B cell (primary cell): ENCODE measurements around the gene ADGRE2. TPM values are rescaled to one million over a fixed set of nuclear protein-coding genes. Genes with fewer than 3 reads are reported as not detected.
"Not testable (repeated sequence)": the region's sequence is repeated elsewhere in the genome, so short reads cannot be mapped to it uniquely, and the experiment has no call there.

Experiments used
- ATAC-seq: fragments of 200-7000 bp; cut with Tn5 transposase; one replicate; pipeline ENCODE4 v1.10.0; 2021; ENCODE audit warnings: low read depth, mild to moderate bottlenecking, moderate number of reproducible peaks, moderate library complexity
- CTCF ChIA-PET: fragments of 350-600 bp; sonication (Branson Sonifier 250); formaldehyde crosslinking; loops from one replicate; lab custom pipeline; 2021; ENCODE audit warnings: antibody characterized with exemption, inconsistent platforms; lab: Charles Lee
- POLR2A ChIA-PET: fragments of 350-600 bp; sonication (Branson Sonifier 250); formaldehyde crosslinking; loops from one replicate; lab custom pipeline; 2021; ENCODE audit warnings: antibody characterized with exemption; lab: Charles Lee
- DNase-seq: peaks from one replicate; pipeline ENCODE4 v3.0.0; 2013
- H2AFZ ChIP-seq: 2 replicates; pipeline ENCODE4 v1.6.1; 2012; ENCODE audit warnings: mild to moderate bottlenecking, low read depth, low read length; ENCODE audit not compliant: insufficient read depth, poor library complexity, severe bottlenecking
- H3K27ac ChIP-seq, 2 donors: 1 replicate in 1 of 2; 2 replicates in 1 of 2; pipeline ENCODE4 v1.5.1; 2012 to 2013; ENCODE audit warnings: low read length in 2 of 2, mild to moderate bottlenecking in 2 of 2, moderate library complexity in 1 of 2
- H3K27me3 ChIP-seq, 4 experiments: fragments of 200-600 bp in 1 of 4; sonication (generic) in 1 of 4; replicated peaks in 1 of 4; 1 replicate in 2 of 4; 2 replicates in 2 of 4; pipeline versions ENCODE4 v1.6.1 to v1.7.0; 2013 to 2016; ENCODE audit warnings: low read length in 3 of 4, mild to moderate bottlenecking in 2 of 4, mixed read lengths in 1 of 4, moderate library complexity in 1 of 4; ENCODE audit not compliant: insufficient read depth in 4 of 4, control insufficient read depth in 3 of 4; ENCODE audit errors: control extremely low read depth in 1 of 4
- H3K36me3 ChIP-seq, 2 experiments: replicated peaks in 1 of 2; 1 replicate in 1 of 2; 2 replicates in 1 of 2; pipeline versions ENCODE4 v1.6.1 to v1.7.1; 2013; ENCODE audit warnings: low read length in 1 of 2; ENCODE audit not compliant: insufficient read depth in 2 of 2, control insufficient read depth in 1 of 2; ENCODE audit errors: control extremely low read depth in 1 of 2, extremely low read depth in 1 of 2
- H3K4me1 ChIP-seq, 2 donors: fragments of 200-600 bp in 1 of 2; sonication (generic) in 1 of 2; 1 replicate in 1 of 2; 2 replicates in 1 of 2; pipeline versions ENCODE4 v1.5.1 to v1.6.1; 2013 to 2017; ENCODE audit warnings: low read length in 2 of 2; ENCODE audit not compliant: control insufficient read depth in 2 of 2, insufficient read depth in 2 of 2
- H3K4me2 ChIP-seq: replicated peaks from 2 replicates; pipeline ENCODE3; 2012; ENCODE audit warnings: mild to moderate bottlenecking, low read depth, low read length; ENCODE audit not compliant: poor library complexity, severe bottlenecking
- H3K4me3 ChIP-seq, 5 experiments: fragments of 200-600 bp in 1 of 5; sonication (generic) in 1 of 5; 1 replicate in 3 of 5; 2 replicates in 2 of 5; pipeline versions ENCODE4 v1.5.1 to v1.7.0; 2011 to 2016; ENCODE audit warnings: low read length in 4 of 5, mild to moderate bottlenecking in 4 of 5, low read depth in 2 of 5, control low read depth in 1 of 5, moderate library complexity in 1 of 5; ENCODE audit not compliant: insufficient read depth in 1 of 5; ENCODE audit errors: control extremely low read depth in 1 of 5, extremely low read depth in 1 of 5
- H3K79me2 ChIP-seq: fragments of 200-600 bp; sonication (generic); one replicate; pipeline ENCODE4 v1.6.0; 2016; ENCODE audit warnings: low read length; ENCODE audit not compliant: control insufficient read depth, insufficient read depth
- H3K9ac ChIP-seq: fragments of 200-600 bp; sonication (generic); 2 replicates; pipeline ENCODE4 v1.6.1; 2017; ENCODE audit warnings: mild to moderate bottlenecking, low read length, moderate library complexity
- H3K9me3 ChIP-seq, 3 donors: one replicate each; pipeline versions ENCODE4 v1.6.1 to v1.7.1; 2013; ENCODE audit warnings: low read length in 2 of 3; ENCODE audit not compliant: control insufficient read depth in 2 of 3, insufficient read depth in 1 of 3; ENCODE audit errors: control extremely low read depth in 1 of 3
- H4K20me1 ChIP-seq: 2 replicates; pipeline ENCODE4 v1.6.0; 2012; ENCODE audit warnings: mild to moderate bottlenecking, low read length; ENCODE audit not compliant: insufficient read depth, control insufficient read depth, poor library complexity, severe bottlenecking
- H3K27ac Mint-ChIP-seq: one replicate; pipeline ENCODE4 v1.8.0; 2021; ENCODE audit warnings: mixed read lengths
- H3K27me3 Mint-ChIP-seq: one replicate; pipeline ENCODE4 v1.8.0; 2021; ENCODE audit warnings: mixed read lengths
- H3K4me1 Mint-ChIP-seq: one replicate; pipeline ENCODE4 v1.8.0; 2021; ENCODE audit warnings: mixed read lengths
- H3K4me3 Mint-ChIP-seq: one replicate; pipeline ENCODE4 v1.8.0; 2021; ENCODE audit warnings: mixed read lengths
- H3K9me3 Mint-ChIP-seq: one replicate; pipeline ENCODE4 v1.8.0; 2022; ENCODE audit warnings: mixed read lengths; ENCODE audit not compliant: insufficient read depth
- WGBS: methylation state at CpG from one replicate; pipeline ENCODE4 v1.1.5; 2013; ENCODE audit warnings: missing lambda C conversion rate; ENCODE audit not compliant: insufficient coverage; 5-methylcytosine and 5-hydroxymethylcytosine counted together
- intact Hi-C: fragments of 100-400 bp; cut with micrococcal nuclease; formaldehyde crosslinking; loops from one replicate; pipeline ENCODE4 v1.10.0; 2022
- polyA plus RNA-seq: library from polyadenylated mRNA; depleted of rRNA; stranded (reverse); fragments of >200 nt; gene quantifications from 2 replicates; pipeline ENCODE4 v1.2.3, GENCODE V29; 2012
- total RNA-seq, 2 donors: library from RNA; stranded (reverse); fragments of 120-200 nt in 1 of 2; gene quantifications; 1 replicate in 1 of 2; 2 replicates in 1 of 2; pipeline versions ENCODE4 v1.2.3 to v1.2.4, GENCODE V29; 2013 to 2022
- TF ChIP-seq, protein P1 (sequence below): fragments of 200-600 bp; IDR thresholded peaks from one replicate; pipeline ENCODE4 v1.8.0; 2022; ENCODE audit warnings: antibody characterized with exemption, mild to moderate bottlenecking

The ADGRE2 gene
- total and polyA plus RNA-seq, 2 donors (not counting 1 experiment from before 2014, with no cell fraction given), result 0.52 to 0.89 TPM

- H3K27me3 ChIP-seq, H3K27ac ChIP-seq, H4K20me1 ChIP-seq, POLR2A ChIA-PET, H3K9me3 Mint-ChIP-seq, H2AFZ ChIP-seq, H3K79me2 ChIP-seq, H3K27me3 Mint-ChIP-seq, H3K9ac ChIP-seq, H3K36me3 ChIP-seq, intact Hi-C loops, H3K4me3 Mint-ChIP-seq, CTCF ChIA-PET, DNase-seq, H3K4me2 ChIP-seq, H3K4me3 ChIP-seq, H3K27ac Mint-ChIP-seq: not testable (repeated sequence)
- H3K4me1 Mint-ChIP-seq, result peaks cover 37% of the 10 kb centered on the region
- Histone ChIP-seq H3K4me1 (peaks cover 20 to 42% of the 10 kb centered on the region in 2 donors), H3K9me3 (peaks cover 0 to 14% (median 0%) of the 10 kb centered on the region in 3 donors)
- ATAC-seq, result peak; percentile 20
- WGBS, result 44% methylated on average over 3 of the region's 8 CpGs
These were observed 5.1 kb upstream of the ADGRE2 start for GRCh38 chr19:14783410-14783998.

DNA sequence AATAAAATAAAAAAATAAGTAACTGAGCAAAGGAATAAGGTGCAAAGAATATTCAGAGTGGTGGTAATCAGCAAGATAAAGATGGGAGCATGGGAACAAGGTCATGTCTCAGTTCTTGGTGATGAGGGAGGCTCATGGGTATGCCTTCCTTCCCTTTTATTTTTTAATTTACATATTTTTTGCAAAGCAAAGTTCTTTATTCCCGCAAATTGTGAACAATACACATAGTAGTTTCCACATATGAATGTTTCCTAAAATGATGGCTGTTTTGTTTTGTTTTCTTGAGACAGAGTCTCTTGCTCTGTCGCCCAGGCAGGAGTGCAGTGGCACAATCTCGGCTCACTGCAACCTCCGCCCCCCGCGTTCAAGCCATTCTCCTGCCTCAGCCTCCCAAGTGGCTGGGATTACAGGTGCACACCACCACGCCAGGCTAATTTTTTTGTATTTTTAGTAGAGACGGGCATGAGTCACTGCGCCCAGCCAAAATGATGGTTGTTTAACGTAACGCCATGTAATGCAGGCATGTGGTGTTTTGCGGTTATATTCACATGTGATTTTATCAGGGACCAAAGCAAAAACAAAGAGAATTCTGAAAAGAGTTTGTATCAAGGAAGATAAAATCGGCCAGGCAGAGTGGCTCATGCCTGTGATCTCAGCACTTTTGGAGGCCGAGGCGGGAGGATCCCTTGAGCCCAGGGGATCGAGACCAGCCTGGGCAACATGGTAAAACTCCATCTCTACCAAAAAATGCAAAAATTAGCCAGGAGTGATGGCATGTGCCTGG lies 4.5 kb upstream of the ADGRE2 start:
- peaks cover 7% of the 10 kb centered on the region for H3K27me3 Mint-ChIP-seq

GRCh38 chr19:14781713-14782536 lies 3.6 kb upstream of the ADGRE2 start:
- H3K79me2 ChIP-seq, H3K27me3 ChIP-seq, POLR2A ChIA-PET, H2AFZ ChIP-seq, H4K20me1 ChIP-seq, H3K9me3 ChIP-seq, H3K27me3 Mint-ChIP-seq, ATAC-seq, CTCF ChIA-PET, H3K4me3 Mint-ChIP-seq, H3K9me3 Mint-ChIP-seq, H3K27ac ChIP-seq, H3K36me3 ChIP-seq, H3K9ac ChIP-seq, H3K27ac Mint-ChIP-seq, intact Hi-C loops, DNase-seq, H3K4me3 ChIP-seq, H3K4me2 ChIP-seq: not testable (repeated sequence)
- H3K4me1 ChIP-seq, result peaks cover 22 to 40% of the 10 kb centered on the region in 2 donors
- peaks cover 39% of the 10 kb centered on the region for H3K4me1 Mint-ChIP-seq
- WGBS, result 100% methylated on average over 4 of the region's 17 CpGs

More for the DNA sequence above, 4.5 kb upstream of the ADGRE2 start:
- Histone ChIP-seq H3K4me3 (no peak overlapping the region), H3K27me3 (peaks cover 0 to 3% (median 0%) of the 10 kb centered on the region in 4 experiments), H3K79me2 (no peaks in the 10 kb centered on the region), H4K20me1 (no peaks in the 10 kb centered on the region), H3K9me3 (peaks cover 0 to 10% (median 0%) of the 10 kb centered on the region in 3 donors), H3K36me3 (no peaks in the 10 kb centered on the region), H3K9ac (no peak overlapping the region), H3K27ac (no peak overlapping the region), H3K4me2 (no peak overlapping the region), H3K4me1 (peaks cover 20 to 42% of the 10 kb centered on the region in 2 donors), H2AFZ (no peak overlapping the region)
- intact Hi-C loops, result no loop called here
- no peaks in the 10 kb centered on the region for H3K9me3 Mint-ChIP-seq
- POLR2A ChIA-PET, result no interaction called here
- DNase-seq (no peak), ATAC-seq (no peak)
- CTCF ChIA-PET, result no interaction called here
- peaks cover 37% of the 10 kb centered on the region for H3K4me1 Mint-ChIP-seq
- TF ChIP-seq, protein P1, sequence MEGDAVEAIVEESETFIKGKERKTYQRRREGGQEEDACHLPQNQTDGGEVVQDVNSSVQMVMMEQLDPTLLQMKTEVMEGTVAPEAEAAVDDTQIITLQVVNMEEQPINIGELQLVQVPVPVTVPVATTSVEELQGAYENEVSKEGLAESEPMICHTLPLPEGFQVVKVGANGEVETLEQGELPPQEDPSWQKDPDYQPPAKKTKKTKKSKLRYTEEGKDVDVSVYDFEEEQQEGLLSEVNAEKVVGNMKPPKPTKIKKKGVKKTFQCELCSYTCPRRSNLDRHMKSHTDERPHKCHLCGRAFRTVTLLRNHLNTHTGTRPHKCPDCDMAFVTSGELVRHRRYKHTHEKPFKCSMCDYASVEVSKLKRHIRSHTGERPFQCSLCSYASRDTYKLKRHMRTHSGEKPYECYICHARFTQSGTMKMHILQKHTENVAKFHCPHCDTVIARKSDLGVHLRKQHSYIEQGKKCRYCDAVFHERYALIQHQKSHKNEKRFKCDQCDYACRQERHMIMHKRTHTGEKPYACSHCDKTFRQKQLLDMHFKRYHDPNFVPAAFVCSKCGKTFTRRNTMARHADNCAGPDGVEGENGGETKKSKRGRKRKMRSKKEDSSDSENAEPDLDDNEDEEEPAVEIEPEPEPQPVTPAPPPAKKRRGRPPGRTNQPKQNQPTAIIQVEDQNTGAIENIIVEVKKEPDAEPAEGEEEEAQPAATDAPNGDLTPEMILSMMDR, result no peak
- 96% methylated on average over 13 of the region's 16 CpGs for WGBS
- H3K4me3 Mint-ChIP-seq, result no peak overlapping the region
- no peak overlapping the region for H3K27ac Mint-ChIP-seq
